HuH-7 (cell line): Measurements from ENCODE around the gene NDUFA13.
A peak's percentile ranks its signal among the peaks of the same experiment; 100 is the strongest.

Experiments used
- DNase-seq: peaks from one replicate; pipeline ENCODE4 v3.0.0; 2011; ENCODE audit warnings: low spot score

The NDUFA13 gene

GRCh38 chr19:19489804-19490204, 26.2 kb upstream of the NDUFA13 start:
- no peak for DNase-seq

- DNase-seq: peak; percentile 98
Measured at GRCh38 chr19:19490214-19490968, 25.6 kb upstream of the NDUFA13 start.

- DNase-seq: no peak
Measured at GRCh38 chr19:19491321-19492025, 24.6 kb upstream of the NDUFA13 start.

- no peak for DNase-seq
Measured at GRCh38 chr19:19492026-19492610, 23.9 kb upstream of the NDUFA13 start.

GRCh38 chr19:19493841-19494546, 22.0 kb upstream of the NDUFA13 start:
- no peak for DNase-seq

GRCh38 chr19:19495614-19496603, 20.1 kb upstream of the NDUFA13 start:
- no peak for DNase-seq

GRCh38 chr19:19498255-19498991, 17.6 kb upstream of the NDUFA13 start:
- DNase-seq: no peak

- DNase-seq: no peak
Measured at GRCh38 chr19:19499272-19499995, 16.6 kb upstream of the NDUFA13 start.

- DNase-seq: no peak
Measured at GRCh38 chr19:19500975-19501644, 14.9 kb upstream of the NDUFA13 start.

GRCh38 chr19:19501798-19502197, 14.2 kb upstream of the NDUFA13 start:
- DNase-seq: no peak

- DNase-seq: no peak
Measured at GRCh38 chr19:19502281-19502680, 13.7 kb upstream of the NDUFA13 start.

GRCh38 chr19:19502808-19503602, 13.0 kb upstream of the NDUFA13 start:
- no peak for DNase-seq

GRCh38 chr19:19504754-19505668, 11.0 kb upstream of the NDUFA13 start:
- no peak for DNase-seq

GRCh38 chr19:19505669-19506326, 10.2 kb upstream of the NDUFA13 start:
- DNase-seq: no peak

GRCh38 chr19:19506592-19506991, 9.4 kb upstream of the NDUFA13 start:
- no peak for DNase-seq

GRCh38 chr19:19507354-19507753, 8.7 kb upstream of the NDUFA13 start:
- no peak for DNase-seq

- no peak for DNase-seq
Measured at GRCh38 chr19:19508217-19508616, 7.8 kb upstream of the NDUFA13 start.
